OCI-M1 (cell line): ENCODE measurements around the gene CLEC16A.

Experiments
- DNase-seq: peaks from one replicate; lab custom pipeline; 2025; lab: John Stamatoyannopoulos, UW

Gene CLEC16A

DNA sequence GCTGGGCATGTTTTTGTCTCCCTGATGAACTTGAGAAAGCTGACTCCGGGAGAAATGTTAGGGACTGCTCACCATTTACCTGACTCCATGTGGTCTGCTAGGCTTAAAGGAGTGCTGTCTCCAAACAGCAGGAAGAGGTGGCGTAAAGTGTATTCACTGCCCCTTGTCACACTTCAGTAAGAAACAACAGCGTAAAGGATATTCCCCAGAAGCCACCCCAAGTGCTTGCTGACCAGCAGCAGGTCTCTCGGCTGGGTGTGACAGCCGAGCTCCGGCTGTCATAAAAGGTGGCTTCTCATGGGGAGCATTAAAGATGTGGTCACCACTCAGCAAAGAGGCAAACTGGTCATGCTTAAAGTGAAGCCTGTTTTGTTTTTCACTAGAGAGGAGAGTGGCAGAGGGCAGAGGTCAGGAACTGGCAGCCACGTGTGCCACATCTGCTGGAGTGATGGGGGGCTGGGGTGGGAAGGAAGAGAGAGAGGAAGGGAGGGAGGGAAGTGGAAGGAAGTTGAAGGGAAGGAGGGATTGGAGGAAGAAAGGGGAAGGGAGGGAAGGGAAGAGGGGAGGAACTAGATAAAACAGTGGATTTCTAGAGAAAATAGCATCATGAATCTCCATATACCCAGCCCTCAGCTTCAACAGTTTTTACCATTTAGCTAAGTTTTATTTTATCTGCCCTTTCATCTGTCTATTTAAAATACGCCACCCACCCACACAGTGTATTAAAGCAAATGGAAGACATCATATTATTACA is 119.3 kb downstream of the CLEC16A start:
- DNase-seq = no peak

DNA sequence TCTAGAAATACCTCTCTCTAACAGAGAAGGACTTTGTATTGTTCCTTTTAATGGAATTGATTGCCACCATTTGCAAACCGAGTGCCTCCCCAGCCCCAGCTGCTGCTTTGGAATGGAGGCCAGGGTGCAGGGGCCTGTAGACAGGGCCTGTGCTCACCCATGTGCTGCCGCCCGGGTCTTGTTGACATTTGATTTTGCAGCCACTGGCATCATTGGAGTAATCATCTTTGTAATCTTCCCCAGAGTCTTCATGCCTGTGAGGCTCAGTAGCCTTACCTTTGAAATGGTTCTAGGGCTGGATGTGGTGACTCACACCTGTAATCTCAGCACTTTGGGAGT is 119.8 kb downstream of the CLEC16A start:
- DNase-seq = no peak

DNA sequence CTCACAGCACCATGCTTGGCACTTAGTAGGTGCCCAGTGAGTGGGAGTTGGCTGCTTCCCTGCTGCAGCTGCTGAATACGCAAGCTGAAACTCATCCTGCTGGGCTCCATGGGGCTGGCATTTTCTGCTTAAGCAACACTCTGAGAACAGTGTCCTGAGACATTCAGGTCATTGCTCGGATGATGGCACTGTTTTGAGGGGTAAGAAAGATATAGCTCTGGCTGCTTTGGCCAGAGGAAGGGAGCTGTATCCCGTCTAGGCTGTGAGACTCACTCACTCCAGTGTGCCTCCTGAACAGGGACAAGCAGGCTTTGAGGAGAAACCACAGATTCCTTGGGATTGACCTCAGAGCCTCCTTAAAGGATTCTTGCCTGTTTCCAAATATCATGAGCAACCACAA is 120.5 kb downstream of the CLEC16A start:
- no peak for DNase-seq

DNA sequence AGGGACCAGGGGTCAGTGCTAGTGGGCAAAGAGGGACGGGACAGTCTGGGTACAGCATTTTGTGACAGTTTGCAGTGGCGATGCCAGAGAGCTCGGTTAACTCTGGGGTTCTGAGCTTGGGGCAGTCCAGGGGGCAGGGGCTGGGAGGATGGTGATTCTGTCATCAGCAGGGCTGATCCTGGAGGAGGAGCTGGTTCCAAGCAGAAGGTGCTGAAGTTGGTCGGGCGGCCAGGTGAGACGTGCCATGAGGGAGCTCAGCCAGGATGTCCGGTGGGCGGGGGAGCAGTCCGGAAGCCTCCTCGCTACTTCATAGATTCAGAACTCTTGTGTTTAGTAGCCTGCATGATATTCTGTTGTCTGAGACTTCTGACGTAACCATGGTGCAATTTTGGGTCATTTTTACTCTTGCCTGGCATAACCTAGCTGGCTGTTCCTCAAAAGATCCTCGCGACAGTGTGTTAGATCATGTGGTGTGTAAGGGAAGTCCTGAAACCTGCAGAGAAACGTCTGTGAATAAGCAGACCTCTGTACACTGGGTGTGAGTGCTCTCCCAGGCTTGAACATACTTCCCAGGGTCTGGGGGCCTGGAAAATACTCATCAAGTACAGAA is 122.0 kb downstream of the CLEC16A start:
- peak; percentile 54 for DNase-seq

DNA sequence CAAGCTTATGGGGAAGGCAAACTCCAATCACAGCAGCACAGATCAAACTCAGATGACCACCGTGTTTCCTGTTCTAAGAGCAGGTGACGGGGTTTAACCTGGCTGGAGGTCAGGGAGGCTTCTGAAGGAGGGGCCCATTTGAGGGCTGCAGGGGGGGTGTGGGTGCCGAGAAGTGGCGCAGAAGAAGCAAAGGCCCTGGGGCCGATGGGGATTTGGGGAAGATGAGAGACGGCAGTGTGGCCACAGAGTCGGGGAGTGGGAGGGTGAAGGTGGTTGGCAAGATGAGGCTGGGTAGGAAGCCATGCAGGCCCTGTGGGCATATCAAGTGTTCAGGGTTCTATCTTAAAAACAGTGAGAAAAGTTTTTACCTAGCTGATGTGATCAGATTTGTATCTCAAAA is 122.9 kb downstream of the CLEC16A start:
- DNase-seq = no peak

DNA sequence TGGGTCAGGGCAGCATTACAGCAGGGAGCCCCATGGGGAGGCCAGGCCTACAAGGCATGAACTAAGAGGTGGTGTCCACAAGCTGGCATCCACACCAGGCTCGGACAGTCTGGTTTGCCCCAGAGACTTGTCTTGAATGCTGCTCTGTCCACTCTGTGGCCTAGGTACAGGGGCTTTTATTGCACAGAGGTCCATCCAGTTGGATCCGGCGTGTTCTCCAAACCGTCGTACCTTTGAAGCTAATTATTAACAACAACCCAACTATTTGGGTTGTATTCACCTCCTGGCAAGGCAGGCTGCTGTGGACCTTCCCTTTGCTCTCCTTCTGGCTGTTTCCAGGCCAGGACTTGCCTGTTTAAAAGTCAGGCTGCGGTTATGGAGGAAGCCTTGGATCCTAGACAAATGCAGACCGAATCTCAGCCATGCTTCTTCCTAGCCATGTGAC is 123.4 kb downstream of the CLEC16A start:
- no peak for DNase-seq

DNA sequence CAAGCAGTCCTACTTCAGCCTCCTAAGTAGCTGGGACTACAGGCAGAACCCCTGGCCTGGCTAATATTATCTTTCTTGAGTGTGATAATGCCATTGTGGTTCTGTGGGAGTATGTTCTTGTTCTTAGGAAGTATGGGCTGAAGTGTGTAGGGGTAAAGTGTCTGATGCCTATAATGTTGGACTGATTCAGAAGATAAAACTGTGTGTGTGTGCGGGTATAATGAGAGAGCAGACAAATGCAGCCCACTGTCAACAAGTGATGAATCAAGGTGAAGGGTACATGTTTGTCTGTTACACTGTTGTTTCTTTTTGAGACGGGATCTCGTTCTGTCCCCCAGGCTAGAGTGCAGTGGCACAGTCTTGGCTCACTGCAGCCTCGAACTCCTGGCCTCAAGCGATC is 127.5 kb downstream of the CLEC16A start:
- DNase-seq = peak; percentile 81

DNA sequence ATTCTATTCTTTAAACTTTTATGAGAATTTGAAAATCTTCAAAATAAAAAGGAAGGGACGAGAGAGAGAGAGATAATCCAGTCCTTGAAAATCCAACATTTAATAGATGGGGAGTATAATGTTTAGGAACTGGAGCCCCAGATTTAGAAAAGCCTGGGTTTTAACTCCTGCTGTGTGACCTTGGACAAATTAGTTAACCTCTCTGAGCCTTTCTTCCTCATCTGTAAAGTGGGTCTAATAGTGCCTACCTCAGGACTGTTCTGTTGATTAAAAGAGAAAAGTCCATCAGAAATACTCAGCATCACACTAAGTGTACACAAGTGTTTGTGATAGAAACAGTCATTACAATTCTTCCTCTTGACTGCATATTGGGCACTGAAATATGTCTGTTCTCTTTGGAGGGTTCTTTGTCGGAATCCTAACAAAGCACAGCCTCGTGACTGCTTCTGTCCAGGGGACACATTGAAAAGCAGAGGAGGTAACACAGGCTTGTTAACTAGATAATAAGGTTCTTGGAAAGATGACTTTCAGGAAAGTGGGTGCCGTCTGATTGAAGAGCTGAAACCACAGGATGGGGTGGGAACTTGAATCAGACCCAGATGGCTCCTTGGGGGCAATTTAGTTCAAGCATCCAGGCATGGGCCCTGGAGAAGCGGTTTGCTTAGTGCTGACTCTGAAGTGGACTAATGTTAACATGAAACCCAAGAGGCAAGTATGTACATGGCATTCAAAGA is 128.2 kb downstream of the CLEC16A start:
- peak; percentile 92 for DNase-seq

DNA sequence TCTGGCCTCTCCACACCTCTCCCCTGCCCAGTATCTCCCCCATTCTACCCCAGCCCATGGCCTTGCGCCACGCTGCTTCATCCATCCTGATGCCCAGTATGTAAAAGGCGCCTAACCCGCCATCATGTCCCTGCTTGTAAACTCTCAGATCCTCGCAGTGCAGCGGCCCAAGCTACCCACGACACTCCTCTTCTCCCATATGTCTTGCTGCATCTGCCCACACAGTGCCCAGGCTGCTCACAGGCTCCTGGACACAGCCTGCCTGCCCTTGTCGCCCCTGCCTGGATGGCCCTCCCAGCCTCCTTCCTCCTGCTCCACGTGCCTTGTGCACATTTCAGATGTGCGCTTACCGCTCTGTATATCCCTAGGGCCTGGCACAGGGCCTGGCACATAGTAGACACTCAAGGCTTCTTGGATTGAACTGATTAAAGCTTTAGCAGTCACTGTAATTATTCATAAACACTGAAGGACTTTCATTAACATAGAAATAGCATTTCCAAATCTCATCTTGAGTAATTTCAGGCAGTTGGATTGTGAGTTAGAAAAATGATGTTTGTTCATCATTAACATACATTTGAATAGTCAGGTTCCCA is 129.1 kb downstream of the CLEC16A start:
- no peak for DNase-seq

DNA sequence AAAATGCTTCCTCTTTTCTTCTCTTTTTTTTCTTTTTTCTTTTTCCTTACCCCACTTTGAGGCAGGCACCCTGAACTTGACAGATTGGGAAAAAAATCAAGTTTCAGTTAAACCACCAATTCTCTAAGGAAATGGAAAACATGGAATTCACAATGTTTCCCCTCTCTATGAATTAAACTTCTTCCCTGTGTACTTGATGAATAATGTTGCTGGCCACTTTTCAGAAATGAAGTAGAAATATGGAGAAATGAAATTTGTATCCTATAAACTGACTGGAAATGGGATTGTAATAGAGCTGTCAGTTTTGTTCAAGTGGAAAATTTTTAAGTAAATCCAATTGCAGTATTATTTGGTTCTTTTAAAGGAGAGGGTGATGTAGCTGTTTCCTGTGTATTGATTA is 129.8 kb downstream of the CLEC16A start:
- no peak for DNase-seq

DNA sequence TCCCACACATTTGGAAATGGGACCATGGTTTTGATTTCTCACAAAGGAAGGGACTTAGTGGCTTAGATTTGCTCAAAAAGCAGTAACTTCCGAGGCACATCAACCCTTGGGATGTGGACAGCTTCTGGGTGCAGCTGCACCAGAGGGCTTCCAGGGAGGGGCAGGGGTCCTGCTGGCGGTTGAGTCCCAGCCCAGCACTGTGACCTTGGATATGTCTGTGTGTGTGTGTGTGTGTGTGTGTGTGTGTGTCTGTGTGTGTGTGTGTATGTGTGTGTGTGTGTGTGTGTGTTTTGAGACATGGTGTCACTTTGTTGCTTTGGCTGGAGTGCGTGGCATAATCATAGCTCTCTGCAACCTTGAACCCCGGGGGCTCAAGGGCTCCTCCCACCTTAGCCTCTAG is 130.8 kb downstream of the CLEC16A start:
- no peak for DNase-seq

DNA sequence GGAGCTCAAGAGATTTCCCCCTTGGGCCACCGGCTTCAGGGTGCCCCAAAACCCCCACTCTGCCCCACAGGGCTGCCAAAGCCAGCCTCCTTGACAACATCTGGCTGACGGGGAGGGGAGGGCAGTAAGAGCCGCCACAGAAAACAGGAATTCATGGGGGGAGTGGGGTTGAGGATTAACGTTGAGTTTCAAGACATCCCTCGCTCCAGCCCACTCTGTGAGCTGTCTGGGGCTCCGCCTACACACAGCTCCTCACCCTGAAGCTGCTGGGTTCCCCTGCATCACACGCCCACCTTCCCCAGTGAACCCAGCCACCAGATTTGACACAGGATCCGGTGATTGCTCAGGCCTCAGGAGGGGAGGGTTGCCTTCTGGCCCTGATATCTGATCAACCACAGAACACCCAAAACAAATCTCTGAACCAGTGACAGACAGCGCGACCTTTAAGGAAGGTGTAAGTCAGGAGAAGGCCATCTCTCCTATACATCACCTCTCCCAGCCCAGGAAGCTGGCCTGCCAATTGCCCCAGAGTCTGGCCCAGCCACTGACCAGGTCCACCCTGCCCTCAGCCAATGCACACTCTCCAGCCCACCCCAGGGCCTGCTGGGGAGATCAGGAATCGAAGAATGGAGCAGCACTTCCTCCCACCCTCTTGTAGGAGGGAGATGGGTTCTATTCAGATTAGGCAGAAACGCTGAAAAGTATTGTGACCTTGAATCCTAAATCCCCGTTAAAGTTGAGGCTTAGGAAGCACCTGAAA is 132.1 kb downstream of the CLEC16A start:
- DNase-seq = no peak

DNA sequence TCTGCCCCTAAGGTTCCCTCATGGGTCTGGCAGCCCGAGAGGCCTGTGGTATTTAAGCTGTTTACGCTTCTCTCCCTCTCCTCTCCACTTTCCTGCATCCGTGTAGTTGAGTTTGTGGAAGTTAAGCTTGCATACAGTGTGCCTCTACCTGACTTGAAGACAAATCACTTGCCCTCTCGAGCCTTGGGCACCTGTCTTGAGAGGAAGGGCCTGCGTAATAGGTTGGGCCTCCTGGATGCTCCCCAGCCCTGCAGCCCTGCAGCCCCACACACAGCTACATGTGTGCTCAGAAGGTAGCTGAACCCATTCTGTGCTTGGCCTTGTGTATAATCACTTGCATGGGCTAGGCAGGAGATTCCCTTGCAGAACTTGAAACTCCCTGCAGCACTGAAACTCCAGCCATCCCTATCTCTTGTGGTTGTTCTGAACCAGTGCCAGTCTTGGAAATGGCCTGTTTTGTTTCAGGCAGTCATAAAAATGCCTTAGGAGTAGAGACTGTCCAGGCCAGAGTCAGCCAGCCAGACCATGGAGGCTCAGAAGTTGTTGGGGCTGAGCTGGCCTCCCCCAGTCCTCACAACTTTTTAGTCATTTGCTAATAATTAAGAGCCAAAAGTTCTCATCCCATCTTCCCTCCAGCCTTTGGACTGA is 134.6 kb downstream of the CLEC16A start:
- no peak for DNase-seq

DNA sequence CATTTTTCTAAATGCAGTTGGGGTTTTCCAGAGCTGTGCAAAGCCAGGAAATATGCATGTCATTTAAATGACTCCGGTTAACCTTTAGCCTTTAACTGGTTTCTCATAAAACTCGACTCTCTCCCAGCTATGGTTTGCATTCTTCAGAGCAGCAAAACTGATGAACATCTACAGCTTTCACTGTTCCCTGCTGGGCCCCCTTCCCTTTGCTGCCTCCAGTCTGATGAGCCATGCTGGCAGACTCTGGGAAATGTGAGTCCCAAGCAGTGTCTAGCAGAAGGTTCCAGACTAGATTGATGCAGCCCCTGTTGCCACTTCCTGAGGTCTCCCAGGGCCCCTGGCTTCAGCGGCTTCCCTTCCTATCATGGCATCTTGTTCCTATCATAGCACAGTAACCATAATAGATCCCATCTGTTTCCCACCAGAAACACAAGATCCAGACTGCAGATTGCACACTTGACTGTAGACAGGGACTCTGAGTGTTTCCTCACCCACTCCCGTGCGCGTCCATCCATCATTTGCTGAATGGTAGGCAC is 135.4 kb downstream of the CLEC16A start:
- DNase-seq = no peak

DNA sequence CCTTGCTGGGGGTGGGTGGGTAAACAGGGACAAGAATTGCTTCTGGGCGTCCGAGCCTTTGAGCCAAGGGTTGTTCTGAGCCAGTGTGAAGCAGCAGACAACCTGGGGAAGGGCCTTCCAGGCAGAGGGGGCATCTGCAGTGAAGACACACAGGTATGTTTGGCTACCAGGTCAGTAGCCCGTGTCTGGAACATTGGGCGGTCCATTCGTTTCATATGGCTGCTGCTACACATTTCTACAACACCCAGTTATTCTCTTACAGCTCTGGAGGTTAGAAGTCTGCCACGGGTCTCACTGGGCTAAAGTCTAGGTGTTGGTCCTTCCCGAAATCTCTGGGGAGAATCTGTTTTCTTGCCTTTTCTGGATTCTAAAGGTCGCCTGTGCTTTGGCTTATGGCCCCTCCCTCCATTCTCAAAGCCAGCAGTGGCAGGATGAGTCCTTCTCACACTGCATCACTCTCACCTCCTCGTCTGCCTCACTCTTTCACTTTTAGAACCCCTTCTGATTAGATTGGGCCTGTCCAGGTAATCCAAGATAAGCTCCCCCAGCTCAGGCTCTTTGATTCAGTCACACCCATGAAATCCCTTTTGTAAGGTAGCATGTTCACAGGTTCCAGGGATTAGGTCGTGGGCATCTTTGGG is 136.1 kb downstream of the CLEC16A start:
- no peak for DNase-seq

DNA sequence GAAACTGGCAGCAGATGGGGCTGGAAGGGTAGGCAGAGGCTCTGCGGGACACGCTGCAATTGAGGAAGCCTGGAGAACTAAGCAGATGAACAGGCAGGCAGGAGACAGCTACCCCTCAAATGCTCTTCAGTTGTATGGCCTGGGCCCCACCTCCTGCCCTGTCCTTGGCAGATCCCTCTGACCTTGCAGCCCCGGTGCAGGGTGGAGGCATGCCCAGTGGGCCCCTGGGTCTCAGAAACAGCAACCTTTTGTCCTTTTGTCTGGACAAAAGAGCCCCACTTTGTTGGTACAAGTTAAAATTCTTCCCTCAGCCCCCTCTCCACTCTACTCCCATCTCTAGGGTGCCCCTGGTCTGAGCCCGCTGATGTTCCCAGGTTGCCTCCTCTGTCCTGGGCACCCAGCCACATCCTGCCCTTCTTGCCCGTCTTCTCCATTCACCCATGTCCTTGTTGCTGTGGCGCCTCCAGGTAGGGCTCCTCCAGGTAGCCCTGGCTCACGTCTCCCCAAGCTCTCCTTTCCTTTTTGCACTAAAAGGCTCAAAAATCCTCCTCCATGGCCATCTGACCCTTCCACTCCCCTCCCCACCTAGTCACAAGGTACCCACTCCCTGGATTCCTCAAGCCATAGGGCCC is 136.8 kb downstream of the CLEC16A start:
- no peak for DNase-seq

DNA sequence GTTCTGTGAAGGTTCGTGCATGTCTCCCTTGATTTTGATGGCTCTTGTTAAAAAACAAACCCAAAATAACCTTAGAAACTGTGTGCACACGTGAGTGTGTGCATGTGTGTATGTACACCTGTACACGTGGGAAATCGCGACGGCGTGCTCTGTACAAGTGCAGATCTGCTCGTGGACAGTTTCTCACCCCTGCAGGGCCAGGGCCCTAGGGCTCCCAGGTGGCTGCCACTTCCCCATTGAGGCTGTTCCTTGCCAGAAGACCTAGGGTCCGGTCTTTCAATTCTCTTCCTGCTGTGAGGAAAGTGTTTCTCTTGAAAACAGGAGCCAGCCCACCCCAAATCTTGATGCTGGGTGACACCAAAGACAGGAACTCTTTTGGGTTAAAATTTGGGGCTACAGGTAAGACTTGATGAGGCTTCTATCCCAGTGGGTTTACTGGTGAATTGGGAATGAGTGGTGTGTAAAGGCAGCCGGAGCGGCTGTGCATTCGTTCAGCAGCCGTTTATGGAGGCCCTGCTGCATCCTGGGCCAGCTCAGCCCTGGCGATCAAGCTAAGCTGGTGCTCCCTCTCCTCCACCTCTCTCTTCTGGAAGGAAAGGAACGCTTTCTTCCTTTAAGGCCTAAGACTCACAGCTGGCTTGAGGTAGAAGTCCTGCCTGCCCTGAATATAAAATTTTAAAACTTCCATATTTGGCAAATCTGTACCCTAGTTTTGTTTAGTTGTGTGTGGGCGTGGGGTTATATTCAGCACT is 137.9 kb downstream of the CLEC16A start:
- DNase-seq = no peak

DNA sequence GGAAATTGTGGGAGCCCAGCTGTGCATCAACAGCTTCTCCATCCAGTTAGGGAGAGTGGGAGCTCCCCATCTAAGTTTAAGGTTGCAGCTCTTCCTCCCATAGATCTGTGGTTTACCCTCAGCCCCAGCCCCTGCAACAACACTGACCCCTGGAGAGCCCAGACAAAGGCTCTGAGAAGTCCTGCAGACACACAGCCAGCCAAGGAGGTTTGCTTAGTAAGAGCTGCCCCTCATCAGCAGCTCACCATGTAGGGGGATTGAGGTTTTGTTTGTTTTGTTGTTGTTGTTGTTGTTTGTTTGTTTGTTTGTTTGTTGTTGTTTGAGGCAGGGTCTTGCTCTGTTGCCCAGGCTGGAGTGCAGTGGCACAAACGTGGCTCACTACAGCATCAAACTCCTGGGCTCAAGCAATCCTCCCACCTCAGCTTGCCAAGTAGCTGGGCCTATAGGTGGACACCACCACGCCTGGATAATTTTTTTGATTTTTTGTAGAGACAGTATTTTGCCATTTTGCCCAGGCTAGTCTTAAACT is 138.6 kb downstream of the CLEC16A start:
- DNase-seq = no peak

DNA sequence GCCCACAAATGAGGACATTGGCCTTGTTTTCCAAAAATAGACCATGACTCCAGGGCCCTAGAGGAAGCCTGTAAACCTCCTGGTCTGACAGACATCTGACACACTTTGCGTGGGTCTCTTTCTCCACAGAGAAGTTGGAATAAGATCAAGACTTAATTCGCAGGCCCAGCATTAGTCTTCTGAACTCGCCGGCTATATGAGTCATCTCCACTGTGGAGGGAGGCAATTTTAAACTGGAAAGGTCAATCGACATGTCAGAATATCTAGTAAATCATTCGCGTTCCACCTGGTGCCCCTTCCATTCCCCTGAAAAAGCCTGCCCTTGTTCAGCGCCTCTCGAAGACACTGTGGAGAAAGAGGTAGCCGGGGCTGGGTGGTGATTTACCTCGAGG is 140.1 kb downstream of the CLEC16A start:
- DNase-seq = no peak
